B cell (primary cell): Measurements from ENCODE around the gene TFPT. TPM values are rescaled to one million over a fixed set of nuclear protein-coding genes. Genes with fewer than 3 reads are reported as not detected.

Experiments used
- ATAC-seq: fragments of 200-7000 bp; cut with Tn5 transposase; one replicate; pipeline ENCODE4 v1.10.0; 2021; ENCODE audit warnings: low read depth, mild to moderate bottlenecking, moderate number of reproducible peaks, moderate library complexity
- CTCF ChIA-PET: fragments of 350-600 bp; sonication (Branson Sonifier 250); formaldehyde crosslinking; loops from one replicate; lab custom pipeline; 2021; ENCODE audit warnings: antibody characterized with exemption, inconsistent platforms; lab: Charles Lee
- POLR2A ChIA-PET: fragments of 350-600 bp; sonication (Branson Sonifier 250); formaldehyde crosslinking; loops from one replicate; lab custom pipeline; 2021; ENCODE audit warnings: antibody characterized with exemption; lab: Charles Lee
- DNase-seq: peaks from one replicate; pipeline ENCODE4 v3.0.0; 2013
- H2AFZ ChIP-seq: 2 replicates; pipeline ENCODE4 v1.6.1; 2012; ENCODE audit warnings: mild to moderate bottlenecking, low read depth, low read length; ENCODE audit not compliant: insufficient read depth, poor library complexity, severe bottlenecking
- H3K27ac ChIP-seq, 2 donors: 1 replicate in 1 of 2; 2 replicates in 1 of 2; pipeline ENCODE4 v1.5.1; 2012 to 2013; ENCODE audit warnings: low read length in 2 of 2, mild to moderate bottlenecking in 2 of 2, moderate library complexity in 1 of 2
- H3K27me3 ChIP-seq, 4 experiments: fragments of 200-600 bp in 1 of 4; sonication (generic) in 1 of 4; replicated peaks in 1 of 4; 1 replicate in 2 of 4; 2 replicates in 2 of 4; pipeline versions ENCODE4 v1.6.1 to v1.7.0; 2013 to 2016; ENCODE audit warnings: low read length in 3 of 4, mild to moderate bottlenecking in 2 of 4, mixed read lengths in 1 of 4, moderate library complexity in 1 of 4; ENCODE audit not compliant: insufficient read depth in 4 of 4, control insufficient read depth in 3 of 4; ENCODE audit errors: control extremely low read depth in 1 of 4
- H3K36me3 ChIP-seq, 2 experiments: replicated peaks in 1 of 2; 1 replicate in 1 of 2; 2 replicates in 1 of 2; pipeline versions ENCODE4 v1.6.1 to v1.7.1; 2013; ENCODE audit warnings: low read length in 1 of 2; ENCODE audit not compliant: insufficient read depth in 2 of 2, control insufficient read depth in 1 of 2; ENCODE audit errors: control extremely low read depth in 1 of 2, extremely low read depth in 1 of 2
- H3K4me1 ChIP-seq, 2 donors: fragments of 200-600 bp in 1 of 2; sonication (generic) in 1 of 2; 1 replicate in 1 of 2; 2 replicates in 1 of 2; pipeline versions ENCODE4 v1.5.1 to v1.6.1; 2013 to 2017; ENCODE audit warnings: low read length in 2 of 2; ENCODE audit not compliant: control insufficient read depth in 2 of 2, insufficient read depth in 2 of 2
- H3K4me2 ChIP-seq: replicated peaks from 2 replicates; pipeline ENCODE3; 2012; ENCODE audit warnings: mild to moderate bottlenecking, low read depth, low read length; ENCODE audit not compliant: poor library complexity, severe bottlenecking
- H3K4me3 ChIP-seq, 5 experiments: fragments of 200-600 bp in 1 of 5; sonication (generic) in 1 of 5; 1 replicate in 3 of 5; 2 replicates in 2 of 5; pipeline versions ENCODE4 v1.5.1 to v1.7.0; 2011 to 2016; ENCODE audit warnings: low read length in 4 of 5, mild to moderate bottlenecking in 4 of 5, low read depth in 2 of 5, control low read depth in 1 of 5, moderate library complexity in 1 of 5; ENCODE audit not compliant: insufficient read depth in 1 of 5; ENCODE audit errors: control extremely low read depth in 1 of 5, extremely low read depth in 1 of 5
- H3K79me2 ChIP-seq: fragments of 200-600 bp; sonication (generic); one replicate; pipeline ENCODE4 v1.6.0; 2016; ENCODE audit warnings: low read length; ENCODE audit not compliant: control insufficient read depth, insufficient read depth
- H3K9ac ChIP-seq: fragments of 200-600 bp; sonication (generic); 2 replicates; pipeline ENCODE4 v1.6.1; 2017; ENCODE audit warnings: mild to moderate bottlenecking, low read length, moderate library complexity
- H3K9me3 ChIP-seq, 3 donors: one replicate each; pipeline versions ENCODE4 v1.6.1 to v1.7.1; 2013; ENCODE audit warnings: low read length in 2 of 3; ENCODE audit not compliant: control insufficient read depth in 2 of 3, insufficient read depth in 1 of 3; ENCODE audit errors: control extremely low read depth in 1 of 3
- H4K20me1 ChIP-seq: 2 replicates; pipeline ENCODE4 v1.6.0; 2012; ENCODE audit warnings: mild to moderate bottlenecking, low read length; ENCODE audit not compliant: insufficient read depth, control insufficient read depth, poor library complexity, severe bottlenecking
- H3K27ac Mint-ChIP-seq: one replicate; pipeline ENCODE4 v1.8.0; 2021; ENCODE audit warnings: mixed read lengths
- H3K27me3 Mint-ChIP-seq: one replicate; pipeline ENCODE4 v1.8.0; 2021; ENCODE audit warnings: mixed read lengths
- H3K4me1 Mint-ChIP-seq: one replicate; pipeline ENCODE4 v1.8.0; 2021; ENCODE audit warnings: mixed read lengths
- H3K4me3 Mint-ChIP-seq: one replicate; pipeline ENCODE4 v1.8.0; 2021; ENCODE audit warnings: mixed read lengths
- H3K9me3 Mint-ChIP-seq: one replicate; pipeline ENCODE4 v1.8.0; 2022; ENCODE audit warnings: mixed read lengths; ENCODE audit not compliant: insufficient read depth
- EZH2 ChIP-seq: IDR thresholded peaks from 2 replicates; pipeline ENCODE4 v1.6.1; 2012; ENCODE audit warnings: borderline replicate concordance, low read depth, mild to moderate bottlenecking, moderate library complexity, low read length; ENCODE audit not compliant: insufficient read depth, poor library complexity, severe bottlenecking
- WGBS: methylation state at CpG from one replicate; pipeline ENCODE4 v1.1.5; 2013; ENCODE audit warnings: missing lambda C conversion rate; ENCODE audit not compliant: insufficient coverage; 5-methylcytosine and 5-hydroxymethylcytosine counted together
- intact Hi-C: fragments of 100-400 bp; cut with micrococcal nuclease; formaldehyde crosslinking; loops from one replicate; pipeline ENCODE4 v1.10.0; 2022
- polyA plus RNA-seq: library from polyadenylated mRNA; depleted of rRNA; stranded (reverse); fragments of >200 nt; gene quantifications from 2 replicates; pipeline ENCODE4 v1.2.3, GENCODE V29; 2012
- total RNA-seq, 2 donors: library from RNA; stranded (reverse); fragments of 120-200 nt in 1 of 2; gene quantifications; 1 replicate in 1 of 2; 2 replicates in 1 of 2; pipeline versions ENCODE4 v1.2.3 to v1.2.4, GENCODE V29; 2013 to 2022
- TF ChIP-seq, protein P1 (sequence below): fragments of 200-600 bp; IDR thresholded peaks from one replicate; pipeline ENCODE4 v1.8.0; 2022; ENCODE audit warnings: antibody characterized with exemption, mild to moderate bottlenecking

TFPT gene
- total and polyA plus RNA-seq, 2 donors (not counting 1 experiment from before 2014, with no cell fraction given), result 8.4 to 12.7 TPM

DNA sequence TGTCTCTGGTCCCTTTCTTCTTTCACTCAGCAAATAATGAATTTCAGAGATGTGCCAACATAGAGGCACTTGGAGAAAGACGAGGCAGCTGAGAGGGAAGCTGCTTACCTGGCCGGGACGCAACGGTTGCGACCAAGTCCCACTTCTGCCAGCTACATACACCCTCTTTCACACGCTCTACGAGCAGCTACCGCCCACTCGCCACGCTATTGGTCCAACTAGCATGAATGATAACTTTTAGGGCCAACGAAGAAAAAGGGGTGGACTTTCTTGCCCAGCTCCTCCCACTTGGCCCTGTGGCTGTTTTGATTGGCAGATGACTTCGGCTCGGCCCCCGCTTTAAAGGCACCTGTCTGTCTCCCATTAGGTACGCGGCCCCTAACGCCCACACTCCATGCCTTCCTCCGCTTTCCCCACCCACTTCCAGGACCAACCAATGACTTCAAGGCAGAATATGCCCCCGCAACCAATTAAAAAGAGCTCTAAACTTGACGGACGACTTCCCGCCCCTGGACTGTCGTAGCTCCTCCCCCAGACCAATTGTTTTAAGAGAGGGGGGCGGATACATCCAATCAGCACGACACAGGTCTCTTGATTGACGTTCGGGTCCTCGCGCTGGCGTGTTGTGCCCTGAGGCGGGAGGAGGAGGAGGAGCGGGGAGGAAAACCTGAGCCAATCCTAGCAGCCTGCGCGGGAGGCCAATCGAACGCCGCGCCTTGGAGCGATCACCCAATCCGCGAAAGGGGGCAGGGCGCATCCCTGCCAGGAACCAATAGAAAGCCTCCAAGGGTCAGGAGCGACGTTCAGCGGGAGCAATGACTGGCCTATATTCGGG is 21.6 kb upstream of the TFPT start:
- CTCF ChIA-PET, result interaction anchor here (1.0 to 2.0 kb wide), 6 partner anchors 19 to 941 kb away, joined by 3 to 7 read pairs (median 5); partner anchors contain the start of genes LENG1, PRPF31 and TFPT
- peak overlapping the region; percentile 9 to 94 (median 79) for H3K4me3 ChIP-seq
- H3K4me1 ChIP-seq, result peaks cover 24 to 32% of the 10 kb centered on the region in 2 donors
- peak overlapping the region; percentile 4 to 96 for H3K27ac ChIP-seq
- TF ChIP-seq, protein P1, sequence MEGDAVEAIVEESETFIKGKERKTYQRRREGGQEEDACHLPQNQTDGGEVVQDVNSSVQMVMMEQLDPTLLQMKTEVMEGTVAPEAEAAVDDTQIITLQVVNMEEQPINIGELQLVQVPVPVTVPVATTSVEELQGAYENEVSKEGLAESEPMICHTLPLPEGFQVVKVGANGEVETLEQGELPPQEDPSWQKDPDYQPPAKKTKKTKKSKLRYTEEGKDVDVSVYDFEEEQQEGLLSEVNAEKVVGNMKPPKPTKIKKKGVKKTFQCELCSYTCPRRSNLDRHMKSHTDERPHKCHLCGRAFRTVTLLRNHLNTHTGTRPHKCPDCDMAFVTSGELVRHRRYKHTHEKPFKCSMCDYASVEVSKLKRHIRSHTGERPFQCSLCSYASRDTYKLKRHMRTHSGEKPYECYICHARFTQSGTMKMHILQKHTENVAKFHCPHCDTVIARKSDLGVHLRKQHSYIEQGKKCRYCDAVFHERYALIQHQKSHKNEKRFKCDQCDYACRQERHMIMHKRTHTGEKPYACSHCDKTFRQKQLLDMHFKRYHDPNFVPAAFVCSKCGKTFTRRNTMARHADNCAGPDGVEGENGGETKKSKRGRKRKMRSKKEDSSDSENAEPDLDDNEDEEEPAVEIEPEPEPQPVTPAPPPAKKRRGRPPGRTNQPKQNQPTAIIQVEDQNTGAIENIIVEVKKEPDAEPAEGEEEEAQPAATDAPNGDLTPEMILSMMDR, result no peak
- no peak for TF ChIP-seq EZH2
- H3K27me3 ChIP-seq, result peaks cover 0 to 13% (median 2%) of the 10 kb centered on the region in 4 experiments
- POLR2A ChIA-PET, result interaction anchor here (0.6 to 1.8 kb wide), 11 partner anchors 16 to 1517 kb away, joined by 3 to 25 read pairs (median 4); partner anchors contain the start of genes LENG1, LENG8, MBOAT7 and NDUFA3
- peak overlapping the region; percentile 89 for H3K27ac Mint-ChIP-seq
- H3K9ac ChIP-seq, result peak overlapping the region; percentile 93
- no peaks in the 10 kb centered on the region for H3K9me3 Mint-ChIP-seq
- H3K9me3 ChIP-seq, result no peaks in the 10 kb centered on the region
- ATAC-seq (peak; percentile 77), DNase-seq (peak; percentile 100)
- WGBS, result 0% methylated on average over 34 of the region's 46 CpGs
- peaks cover 45% of the 10 kb centered on the region for H3K79me2 ChIP-seq
- peaks cover 48% of the 10 kb centered on the region for H3K4me1 Mint-ChIP-seq
- H3K27me3 Mint-ChIP-seq, result peaks cover 4% of the 10 kb centered on the region
- intact Hi-C loops, result loop anchor here (1.0 kb wide), 8 partner anchors 22 to 327 kb away; partner anchors contain the start of genes LENG1, LENG8, NDUFA3 and PRPF31
- H3K4me3 Mint-ChIP-seq, result peak overlapping the region; percentile 89
- peak overlapping the region; percentile 81 for H2AFZ ChIP-seq
- H3K36me3 ChIP-seq, result peaks cover 0 to 18% of the 10 kb centered on the region in 2 experiments
- peak overlapping the region; percentile 96 for H3K4me2 ChIP-seq
- peaks cover 42% of the 10 kb centered on the region for H4K20me1 ChIP-seq
